MM.1S (cell line): ENCODE measurements around the gene ACAA1.

Source experiments
- DNase-seq: peaks from one replicate; pipeline ENCODE4 v3.0.0-alpha.2; 2015
- H2AFZ ChIP-seq: fragments of 300-600 bp; sonication (generic); 2 replicates; pipeline ENCODE4 v1.6.0; 2016; ENCODE audit warnings: antibody characterized with exemption, low read length
- H3F3A ChIP-seq: fragments of 300-600 bp; sonication (generic); 2 replicates; pipeline ENCODE4 v1.6.1; 2016; ENCODE audit warnings: mild to moderate bottlenecking, antibody characterized with exemption, low read length, moderate library complexity, mixed read lengths; ENCODE audit not compliant: insufficient read depth
- H3K27ac ChIP-seq: fragments of 300-600 bp; sonication (generic); 2 replicates; pipeline ENCODE4 v1.5.1; 2016; ENCODE audit warnings: mild to moderate bottlenecking, low read length
- H3K27me3 ChIP-seq: fragments of 300-600 bp; sonication (generic); replicated peaks from 2 replicates; pipeline ENCODE4 v1.6.0; 2016; ENCODE audit warnings: low read length; ENCODE audit not compliant: insufficient read depth
- H3K36me3 ChIP-seq: fragments of 300-600 bp; sonication (generic); replicated peaks from 2 replicates; pipeline ENCODE4 v1.6.1; 2016; ENCODE audit warnings: mild to moderate bottlenecking, low read length, mixed read lengths; ENCODE audit not compliant: insufficient read depth
- H3K4me1 ChIP-seq: fragments of 300-600 bp; sonication (generic); 2 replicates; pipeline ENCODE4 v1.6.1; 2016; ENCODE audit warnings: low read length, mixed read lengths
- H3K4me2 ChIP-seq: fragments of 300-600 bp; sonication (generic); 2 replicates; pipeline ENCODE4 v1.6.0; 2016; ENCODE audit warnings: low read depth, low read length
- H3K4me3 ChIP-seq: fragments of 300-600 bp; sonication (generic); 2 replicates; pipeline ENCODE4 v1.5.1; 2016; ENCODE audit warnings: low read length, mixed read lengths
- H3K79me2 ChIP-seq: fragments of 300-600 bp; sonication (generic); 2 replicates; pipeline ENCODE4 v1.6.1; 2016; ENCODE audit warnings: mixed run types, low read length, mixed read lengths
- H3K9ac ChIP-seq: fragments of 300-600 bp; sonication (generic); 2 replicates; pipeline ENCODE4 v1.6.1; 2016; ENCODE audit warnings: low read length, mixed read lengths
- H3K9me2 ChIP-seq: fragments of 300-600 bp; sonication (generic); replicated peaks from 2 replicates; pipeline ENCODE4 v1.6.1; 2016; ENCODE audit warnings: mild to moderate bottlenecking, low read length, mixed read lengths; ENCODE audit not compliant: insufficient read depth
- H3K9me3 ChIP-seq: fragments of 300-600 bp; sonication (generic); replicated peaks from 2 replicates; pipeline ENCODE4 v1.6.1; 2016; ENCODE audit warnings: mild to moderate bottlenecking, low read length, mixed read lengths; ENCODE audit not compliant: insufficient read depth
- H4K20me1 ChIP-seq: fragments of 300-600 bp; sonication (generic); 2 replicates; pipeline ENCODE4 v1.6.1; 2016; ENCODE audit warnings: mild to moderate bottlenecking, low read length, moderate library complexity, mixed read lengths; ENCODE audit not compliant: insufficient read depth
- CTCF ChIP-seq: fragments of 300-600 bp; sonication (generic); IDR thresholded peaks from 2 replicates; pipeline ENCODE4 v1.5.1; 2016; ENCODE audit warnings: antibody characterized with exemption, low read length, mixed read lengths
- EZH2 ChIP-seq: fragments of 300-600 bp; sonication (generic); optimal IDR thresholded peaks from 2 replicates; pipeline ENCODE3; 2017; ENCODE audit warnings: low read depth, mild to moderate bottlenecking, antibody characterized with exemption, low read length, mixed read lengths
- EZH2phosphoT487 ChIP-seq: fragments of 300-600 bp; sonication (generic); IDR thresholded peaks from 2 replicates; pipeline ENCODE4 v1.6.1; 2018; ENCODE audit warnings: antibody characterized with exemption, low read length

The ACAA1 gene

GRCh38 chr3:38154033-38154494 is 17.1 kb upstream of the ACAA1 start:
- Histone ChIP-seq H3K4me3 (no peak overlapping the region), H2AFZ (no peak overlapping the region), H3F3A (no peaks in the 10 kb centered on the region), H3K9me2 (no peaks in the 10 kb centered on the region), H3K9ac (no peak overlapping the region), H3K79me2 (no peaks in the 10 kb centered on the region), H3K4me2 (no peak overlapping the region), H4K20me1 (no peaks in the 10 kb centered on the region), H3K9me3 (no peaks in the 10 kb centered on the region), H3K4me1 (no peaks in the 10 kb centered on the region), H3K27me3 (no peaks in the 10 kb centered on the region), H3K36me3 (no peaks in the 10 kb centered on the region), H3K27ac (no peak overlapping the region)
- TF ChIP-seq EZH2 (no peak), EZH2phosphoT487 (no peak), CTCF (no peak)
- no peak for DNase-seq

GRCh38 chr3:38153221-38153620 is 16.3 kb upstream of the ACAA1 start:
- TF ChIP-seq EZH2phosphoT487: no peak
- TF ChIP-seq EZH2: no peak
- TF ChIP-seq CTCF: no peak
- no peak overlapping the region for H3K9ac ChIP-seq
- no peaks in the 10 kb centered on the region for H3K36me3 ChIP-seq
- no peaks in the 10 kb centered on the region for H3F3A ChIP-seq
- no peaks in the 10 kb centered on the region for H3K9me2 ChIP-seq
- no peak overlapping the region for H3K4me3 ChIP-seq
- no peak overlapping the region for H3K4me2 ChIP-seq
- H4K20me1 ChIP-seq: no peaks in the 10 kb centered on the region
- no peaks in the 10 kb centered on the region for H3K79me2 ChIP-seq
- H3K27ac ChIP-seq: no peak overlapping the region
- no peaks in the 10 kb centered on the region for H3K4me1 ChIP-seq
- H3K9me3 ChIP-seq: no peaks in the 10 kb centered on the region
- DNase-seq: no peak
- H2AFZ ChIP-seq: no peak overlapping the region
- no peaks in the 10 kb centered on the region for H3K27me3 ChIP-seq

- H3K79me2 ChIP-seq: no peaks in the 10 kb centered on the region
- H3K27me3 ChIP-seq: no peaks in the 10 kb centered on the region
- H3K4me1 ChIP-seq: no peaks in the 10 kb centered on the region
- no peak for DNase-seq
- H3K4me3 ChIP-seq: no peak overlapping the region
- no peak overlapping the region for H2AFZ ChIP-seq
- no peaks in the 10 kb centered on the region for H3F3A ChIP-seq
- no peaks in the 10 kb centered on the region for H4K20me1 ChIP-seq
- H3K9me3 ChIP-seq: no peaks in the 10 kb centered on the region
- TF ChIP-seq CTCF: no peak
- no peak for TF ChIP-seq EZH2phosphoT487
- TF ChIP-seq EZH2: no peak
- no peak overlapping the region for H3K27ac ChIP-seq
- no peaks in the 10 kb centered on the region for H3K9me2 ChIP-seq
- no peaks in the 10 kb centered on the region for H3K36me3 ChIP-seq
- H3K9ac ChIP-seq: no peak overlapping the region
- H3K4me2 ChIP-seq: no peak overlapping the region
Measured at GRCh38 chr3:38152609-38153008, 15.7 kb upstream of the ACAA1 start.
